HAP-1 (cell line): Measurements from ENCODE around the gene RAPGEFL1.

ENCODE experiments used
- DNase-seq, 2 experiments: peaks; one replicate each; pipeline ENCODE4 v3.0.0-alpha.2; 2016 to 2020; ENCODE audit warnings: low spot score in 2 of 2
- H3K27me3 ChIP-seq: fragments of 250-450 bp; sonication (Bioruptor Pico); 2 replicates; pipeline ENCODE4 v1.5.1; 2020; ENCODE audit warnings: low read depth, mild to moderate bottlenecking, moderate library complexity
- H3K36me3 ChIP-seq: fragments of 250-450 bp; sonication (Bioruptor Pico); replicated peaks from 2 replicates; pipeline ENCODE4 v1.5.1; 2020; ENCODE audit warnings: mild to moderate bottlenecking
- H3K4me1 ChIP-seq: fragments of 250-450 bp; sonication (Bioruptor Pico); 2 replicates; pipeline ENCODE4 v1.5.1; 2020; ENCODE audit warnings: mild to moderate bottlenecking
- H3K4me3 ChIP-seq: fragments of 250-450 bp; sonication (Bioruptor Pico); 2 replicates; pipeline ENCODE4 v1.5.1; 2020; ENCODE audit warnings: mild to moderate bottlenecking, moderate library complexity
- H3K9me3 ChIP-seq: fragments of 250-450 bp; sonication (Bioruptor Pico); 2 replicates; pipeline ENCODE4 v1.5.1; 2020; ENCODE audit warnings: mild to moderate bottlenecking, moderate library complexity
- in situ Hi-C: fragments of 300-500 bp; cut with MboI; formaldehyde crosslinking; loops from 3 replicates; pipeline ENCODE4 v1.14.3; 2020; ENCODE audit warnings: low sequenced_read_pairs, inconsistent platforms, mixed read lengths

The RAPGEFL1 gene

DNA sequence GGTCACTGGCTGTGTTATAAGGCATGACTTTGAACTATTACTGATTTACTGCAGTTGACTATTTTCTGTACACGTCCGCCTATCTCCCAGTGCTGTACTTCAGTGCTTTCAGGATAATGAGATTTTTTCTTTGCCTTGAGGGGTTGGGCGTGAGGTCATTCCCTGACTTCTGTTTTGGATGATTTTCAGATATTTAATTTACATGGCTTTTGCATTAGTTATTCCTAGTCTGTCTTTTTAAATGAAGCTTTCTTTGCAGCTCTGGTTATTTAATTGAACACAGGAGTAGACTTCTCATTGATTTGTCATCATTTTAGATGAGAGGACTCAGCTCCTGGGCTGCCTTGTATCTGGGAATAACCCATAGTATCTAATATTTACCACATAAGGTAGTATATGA is 65.5 kb downstream of the RAPGEFL1 start:
- H3K4me3 ChIP-seq, result no peak overlapping the region
- peaks cover 6% of the 10 kb centered on the region for H3K4me1 ChIP-seq
- in situ Hi-C loops, result no loop called here
- no peak for DNase-seq
- no peaks in the 10 kb centered on the region for H3K27me3 ChIP-seq
- H3K36me3 ChIP-seq, result no peaks in the 10 kb centered on the region
- no peaks in the 10 kb centered on the region for H3K9me3 ChIP-seq

DNA sequence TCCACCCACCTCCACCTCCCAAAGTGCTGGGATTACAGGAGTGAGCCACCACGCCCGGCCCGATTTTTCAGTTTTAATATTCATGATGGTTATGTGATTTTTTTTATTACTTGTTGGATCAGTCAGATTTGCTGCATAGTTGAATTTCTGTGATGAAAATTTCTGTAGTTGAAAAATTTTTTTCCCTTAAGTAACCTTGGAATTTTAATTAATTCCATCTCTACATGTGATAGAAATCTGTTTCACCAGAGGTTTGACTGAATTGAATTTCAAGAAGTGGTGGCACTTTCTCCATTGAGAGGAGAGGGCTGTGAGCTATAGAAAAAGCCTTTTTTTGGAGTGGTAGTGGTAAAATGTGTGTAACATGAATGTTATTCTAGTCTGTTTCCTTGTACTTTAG is 66.5 kb downstream of the RAPGEFL1 start:
- Histone ChIP-seq H3K4me3 (no peak overlapping the region), H3K36me3 (no peaks in the 10 kb centered on the region), H3K27me3 (no peaks in the 10 kb centered on the region), H3K9me3 (no peaks in the 10 kb centered on the region), H3K4me1 (peaks cover 6% of the 10 kb centered on the region)
- in situ Hi-C loops, result no loop called here
- no peak for DNase-seq

DNA sequence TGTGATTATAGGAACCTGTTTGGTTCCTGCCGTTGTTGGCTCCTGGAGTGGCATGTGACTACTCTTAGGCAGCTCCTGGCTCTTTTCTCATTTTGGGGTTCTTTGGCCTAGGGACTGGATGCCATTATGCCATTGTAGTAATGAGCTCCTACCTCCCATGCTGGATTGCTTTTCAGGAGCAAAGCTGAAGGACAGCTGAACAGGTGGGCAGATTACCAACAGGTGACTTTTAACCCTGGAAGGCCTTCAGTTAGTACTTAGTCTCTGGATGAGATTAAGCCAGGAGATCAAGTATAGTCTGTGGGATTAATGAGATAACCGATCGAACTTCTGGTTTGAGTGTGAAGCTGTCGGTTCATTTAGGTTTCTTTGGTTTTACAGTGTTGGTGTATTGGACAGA is 67.0 kb downstream of the RAPGEFL1 start:
- in situ Hi-C loops, result no loop called here
- Histone ChIP-seq H3K4me3 (no peak overlapping the region), H3K9me3 (no peaks in the 10 kb centered on the region), H3K36me3 (no peaks in the 10 kb centered on the region), H3K4me1 (peaks cover 6% of the 10 kb centered on the region), H3K27me3 (no peaks in the 10 kb centered on the region)
- DNase-seq, result no peak
